SU-DHL-6 (cell line): ENCODE results near the gene SMAD2.

Experiments used
- CTCF ChIP-seq: fragments of 200-600 bp; sonication (generic); IDR thresholded peaks from one replicate; pipeline ENCODE4 v1.5.1; 2017; ENCODE audit warnings: antibody characterized with exemption, mild to moderate bottlenecking, low read length, moderate library complexity; ENCODE audit not compliant: insufficient read depth, poor library complexity, severe bottlenecking
- EZH2phosphoT487 ChIP-seq: fragments of 200-600 bp; sonication (generic), shearing (Covaris generic); conservative IDR thresholded peaks from 2 replicates; pipeline ENCODE4 v1.6.1; 2018; ENCODE audit warnings: mild to moderate bottlenecking, antibody characterized with exemption, low read length, moderate library complexity, mixed read lengths

- TF ChIP-seq CTCF = no peak
- no peak for TF ChIP-seq EZH2phosphoT487
Observed at GRCh38 chr18:47842836-47843235, 87.6 kb downstream of the SMAD2 start.
